Fibroblast of skin of right quadriceps (primary cell): ENCODE measurements around the gene CARD14.
A peak's percentile ranks its signal among the peaks of the same experiment; 100 is the strongest.
"Not testable (repeated sequence)": the region's sequence is repeated elsewhere in the genome, so short reads cannot be mapped to it uniquely, and the experiment has no call there.

Experiments
- DNase-seq: peaks from one replicate; pipeline ENCODE4 v3.0.0-alpha.2; 2013

The CARD14 gene

GRCh38 chr17:80187090-80187489 is 17.3 kb downstream of the CARD14 start:
- no peak for DNase-seq

GRCh38 chr17:80187515-80187941 is 17.7 kb downstream of the CARD14 start:
- no peak for DNase-seq

DNA sequence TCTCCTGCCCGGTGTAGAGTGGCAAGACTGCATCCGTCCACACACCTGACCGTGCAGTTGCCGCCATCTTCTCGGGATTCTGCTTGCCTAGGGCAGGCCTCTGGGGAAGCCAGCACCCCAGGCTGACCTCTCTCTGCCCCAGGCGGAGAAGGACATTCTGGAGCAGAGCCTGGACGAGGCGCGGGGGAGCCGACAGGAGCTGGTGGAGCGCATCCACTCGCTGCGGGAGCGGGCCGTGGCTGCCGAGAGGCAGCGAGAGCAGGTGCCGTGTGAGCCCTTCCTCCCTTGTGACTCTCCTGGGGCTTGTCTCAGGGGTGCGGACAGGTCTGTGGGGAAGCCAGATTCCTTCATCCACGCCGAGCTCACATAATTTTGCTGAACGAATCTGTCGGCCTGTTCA is 19.8 kb downstream of the CARD14 start:
- no peak for DNase-seq

DNA sequence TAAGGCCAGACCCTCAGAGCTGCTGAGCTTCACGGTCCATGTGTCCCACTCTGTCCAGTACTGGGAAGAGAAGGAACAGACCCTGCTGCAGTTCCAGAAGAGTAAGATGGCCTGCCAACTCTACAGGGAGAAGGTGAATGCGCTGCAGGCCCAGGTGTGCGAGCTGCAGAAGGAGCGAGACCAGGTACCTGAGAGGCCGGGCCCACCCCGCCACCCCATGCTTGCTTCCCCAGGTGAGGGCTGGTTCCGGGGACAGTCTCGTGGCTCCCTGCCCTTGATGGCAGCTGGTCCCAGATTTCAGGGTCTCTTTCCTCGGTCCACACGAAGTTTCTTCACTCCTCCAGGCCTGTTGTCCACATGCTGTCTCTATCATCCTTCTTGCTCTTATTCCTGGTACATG is 20.9 kb downstream of the CARD14 start:
- no peak for DNase-seq

GRCh38 chr17:80191192-80191591 is 21.4 kb downstream of the CARD14 start:
- no peak for DNase-seq

DNA sequence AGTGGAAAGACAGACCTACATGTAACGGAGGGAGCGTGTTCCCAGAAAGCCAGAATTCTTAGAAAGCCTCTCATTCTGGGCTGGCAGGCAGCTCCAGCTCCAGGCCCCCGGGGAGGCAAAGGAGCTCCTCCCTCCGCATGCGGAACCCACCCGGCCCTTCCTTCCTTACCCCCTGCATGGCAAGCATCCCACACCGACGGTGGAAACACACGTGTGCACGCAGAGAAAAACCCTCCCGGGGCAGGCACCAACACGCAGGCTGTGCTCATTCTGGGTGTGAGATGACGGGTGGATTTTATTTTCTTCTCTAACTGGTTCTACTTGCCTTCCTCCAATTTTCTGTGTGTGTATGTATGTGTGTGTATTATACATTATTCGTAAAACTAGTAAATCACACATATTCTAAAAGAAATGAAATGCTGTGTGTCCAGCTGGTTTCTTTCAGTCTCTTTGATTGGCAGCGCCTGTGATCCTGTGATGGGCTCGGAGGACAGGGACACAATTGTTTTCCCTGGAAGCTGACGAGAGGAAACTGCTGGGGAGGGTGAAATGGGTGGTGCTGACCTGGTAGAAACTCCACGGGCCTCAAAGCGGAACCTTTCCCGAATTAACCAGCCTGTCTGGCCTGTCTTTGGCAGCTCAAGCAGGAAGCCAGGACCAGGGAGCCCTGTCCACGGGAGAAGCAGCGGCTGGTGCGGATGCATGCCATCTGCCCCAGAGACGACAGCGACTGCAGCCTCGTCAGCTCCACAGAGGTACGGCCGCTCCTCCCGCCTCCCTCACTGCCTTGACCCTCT is 22.2 kb downstream of the CARD14 start:
- no peak for DNase-seq

- DNase-seq, result no peak
Observed at GRCh38 chr17:80195141-80195540, 25.3 kb downstream of the CARD14 start.

DNA sequence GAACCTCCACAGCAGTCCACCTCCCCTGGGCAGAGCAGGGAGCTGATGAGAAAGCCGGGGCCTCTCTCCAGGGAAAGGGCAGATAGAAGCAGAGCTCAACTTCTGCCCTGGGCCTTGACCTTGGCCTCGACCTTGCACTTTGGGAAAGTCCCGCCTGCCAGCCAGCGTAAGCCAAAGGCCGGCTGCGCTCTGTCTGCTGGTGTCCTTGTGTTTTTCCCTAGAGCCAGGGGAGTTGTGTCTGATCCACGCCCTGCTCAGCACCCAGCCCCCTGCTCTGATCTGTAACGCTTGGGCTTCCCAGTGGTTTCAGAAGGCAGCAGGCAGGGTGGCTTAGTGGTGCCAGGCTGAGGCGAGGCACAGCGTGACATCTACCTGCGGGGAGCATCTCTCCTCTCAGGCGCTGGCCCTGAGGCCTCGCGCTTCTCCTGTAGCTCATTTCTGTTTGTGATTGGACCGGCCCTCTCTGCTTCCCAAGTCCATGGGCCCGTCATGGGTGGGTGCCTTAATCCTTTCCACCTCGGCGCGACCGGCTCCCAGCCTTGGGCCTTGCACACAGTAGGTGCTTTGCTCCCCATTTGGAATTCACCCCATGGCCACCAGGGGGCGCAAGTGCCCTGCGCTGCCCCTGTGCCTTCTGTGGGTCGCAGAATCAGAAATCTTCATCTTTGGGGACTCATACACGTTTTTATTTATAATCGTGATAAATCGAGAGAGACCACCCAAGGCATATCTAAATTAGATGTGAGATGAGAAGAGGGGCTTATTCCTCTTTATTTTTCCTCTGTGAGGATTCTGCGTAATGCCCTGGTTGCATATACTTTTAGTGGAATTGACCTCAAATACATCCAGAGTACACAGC is 26.1 kb downstream of the CARD14 start:
- DNase-seq, result peak; percentile 17

DNA sequence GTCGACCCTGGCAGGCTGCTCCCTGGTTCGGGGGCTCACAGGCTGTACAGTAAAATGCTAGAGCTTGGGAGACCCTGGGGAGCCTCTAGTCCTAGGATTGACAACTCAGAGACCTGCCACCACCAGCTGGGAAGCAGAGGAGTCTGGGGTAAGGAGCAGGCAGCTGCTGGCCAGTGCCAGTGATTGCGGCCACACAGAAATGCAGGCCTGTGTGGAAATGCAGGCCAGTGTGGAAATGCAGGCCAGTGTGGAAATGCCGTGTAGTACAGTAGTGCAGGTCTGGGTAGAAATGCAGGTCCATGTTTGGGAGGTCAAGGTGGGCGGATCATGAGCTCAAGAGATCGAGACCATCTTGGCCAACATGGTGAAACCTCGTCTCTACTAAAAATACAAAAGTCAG is 26.8 kb downstream of the CARD14 start:
- no peak for DNase-seq

DNA sequence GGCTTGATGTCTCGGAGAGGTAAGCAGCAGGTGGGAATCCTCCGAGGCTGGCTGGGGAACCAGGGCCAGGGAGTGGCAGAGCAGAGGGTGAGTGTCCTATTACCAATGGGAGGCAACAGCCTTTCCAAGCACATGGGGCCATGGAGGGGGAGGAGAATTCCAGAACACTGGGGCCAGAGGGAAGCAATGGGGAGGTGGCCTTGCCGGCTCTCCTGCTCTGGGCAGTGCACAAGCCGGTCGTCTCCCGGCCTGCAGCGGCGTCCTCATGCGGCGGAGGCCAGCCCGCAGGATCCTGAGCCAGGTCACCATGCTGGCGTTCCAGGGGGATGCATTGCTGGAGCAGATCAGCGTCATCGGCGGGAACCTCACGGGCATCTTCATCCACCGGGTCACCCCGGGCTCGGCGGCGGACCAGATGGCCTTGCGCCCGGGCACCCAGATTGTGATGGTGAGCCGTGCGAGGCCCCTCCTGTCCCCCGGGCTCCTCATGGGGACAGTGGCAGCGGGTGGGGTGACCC is 28.4 kb downstream of the CARD14 start:
- DNase-seq, result no peak

- DNase-seq, result not testable (repeated sequence)
Observed at GRCh38 chr17:80199295-80199694, 29.5 kb downstream of the CARD14 start.

GRCh38 chr17:80201446-80201845 is 31.6 kb downstream of the CARD14 start:
- no peak for DNase-seq

GRCh38 chr17:80202197-80202596 is 32.4 kb downstream of the CARD14 start:
- no peak for DNase-seq

DNA sequence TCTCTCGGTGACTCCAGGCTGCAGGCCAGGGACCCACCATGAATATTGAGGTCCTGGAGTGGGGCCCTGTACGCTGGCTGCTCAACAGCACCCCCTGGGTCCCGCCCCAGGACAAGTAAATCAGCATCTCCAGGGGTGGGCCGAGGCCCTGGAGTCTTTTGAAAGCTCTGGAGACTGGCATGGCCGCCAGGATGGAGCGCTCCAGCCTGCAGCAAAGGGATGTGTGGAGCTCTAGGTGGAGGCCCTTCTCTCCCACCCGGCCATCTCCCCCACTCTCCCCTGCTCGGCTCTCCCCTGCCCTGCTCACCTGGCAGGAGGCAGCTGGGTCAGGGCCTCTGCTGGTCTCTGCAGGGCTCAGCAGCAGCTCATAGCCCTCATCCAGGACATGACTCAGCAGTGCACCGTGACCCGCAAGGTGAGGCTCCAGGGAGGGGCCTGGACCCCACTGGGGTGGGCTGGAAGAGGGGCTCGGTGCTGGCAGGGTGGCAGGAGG is 33.7 kb downstream of the CARD14 start:
- no peak for DNase-seq

- no peak for DNase-seq
Observed at GRCh38 chr17:80204626-80205468, 35.0 kb downstream of the CARD14 start.

GRCh38 chr17:80205811-80206210 is 36.0 kb downstream of the CARD14 start:
- no peak for DNase-seq

- no peak for DNase-seq
Observed at GRCh38 chr17:80208050-80208449, 38.2 kb downstream of the CARD14 start.

GRCh38 chr17:80209765-80210164 is 39.9 kb downstream of the CARD14 start:
- DNase-seq, result no peak

- DNase-seq, result no peak
Observed at GRCh38 chr17:80210348-80211108, 40.7 kb downstream of the CARD14 start.

DNA sequence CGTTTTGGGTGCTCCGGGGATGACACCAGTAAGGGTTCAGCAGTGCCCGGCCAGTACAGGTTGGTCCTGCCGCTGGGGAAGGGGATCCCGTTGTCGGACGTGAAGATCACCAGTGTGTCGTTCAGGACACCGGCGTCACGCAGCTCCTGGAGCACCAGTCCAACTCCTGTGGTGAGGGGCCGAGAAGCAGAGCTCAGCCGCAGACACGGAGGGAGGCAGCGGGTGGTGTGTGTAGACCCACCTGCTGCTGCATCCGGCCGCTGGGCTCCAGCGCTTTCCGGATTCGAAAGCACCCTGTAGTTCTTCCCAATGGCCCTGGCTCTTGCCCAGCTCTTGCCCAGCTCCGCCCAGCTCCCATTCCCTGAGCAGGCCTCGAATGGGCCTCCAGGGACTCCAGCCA is 42.3 kb downstream of the CARD14 start:
- DNase-seq, result no peak

DNA sequence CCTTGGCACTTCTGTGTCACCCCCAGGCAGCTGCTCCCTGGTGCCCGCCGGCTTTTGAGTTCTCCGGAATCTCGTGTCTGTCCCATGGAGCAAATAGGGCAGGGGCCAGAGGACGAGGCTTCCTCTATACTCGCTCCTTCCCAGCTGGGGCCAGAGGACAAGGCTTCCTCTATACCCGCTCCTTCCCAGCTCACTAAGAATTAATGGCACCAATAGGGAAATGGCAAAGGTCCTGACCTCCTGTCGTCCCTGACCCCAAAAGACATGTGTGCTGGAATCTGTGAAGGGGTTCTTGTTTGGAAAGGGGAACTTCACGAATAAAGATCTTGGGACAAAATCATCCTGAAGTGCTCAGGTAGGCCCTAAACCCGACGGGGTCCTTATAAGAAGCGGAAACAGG is 42.7 kb downstream of the CARD14 start:
- no peak for DNase-seq
